GM19372 (cell line): ENCODE measurements around the gene THTPA.
"Not testable (repeated sequence)": the region's sequence is repeated elsewhere in the genome, so short reads cannot be mapped to it uniquely, and the experiment has no call there.

Experiments used
- ATAC-seq: cut with Tn5 transposase; IDR thresholded peaks from one replicate; pipeline ENCODE4 v1.9.1; 2021; ENCODE audit warnings: mild to moderate bottlenecking, low read depth, moderate library complexity; ENCODE audit not compliant: unreplicated experiment

THTPA gene

GRCh38 chr14:23532658-23533057, 23.4 kb upstream of the THTPA start:
- ATAC-seq = no peak

DNA sequence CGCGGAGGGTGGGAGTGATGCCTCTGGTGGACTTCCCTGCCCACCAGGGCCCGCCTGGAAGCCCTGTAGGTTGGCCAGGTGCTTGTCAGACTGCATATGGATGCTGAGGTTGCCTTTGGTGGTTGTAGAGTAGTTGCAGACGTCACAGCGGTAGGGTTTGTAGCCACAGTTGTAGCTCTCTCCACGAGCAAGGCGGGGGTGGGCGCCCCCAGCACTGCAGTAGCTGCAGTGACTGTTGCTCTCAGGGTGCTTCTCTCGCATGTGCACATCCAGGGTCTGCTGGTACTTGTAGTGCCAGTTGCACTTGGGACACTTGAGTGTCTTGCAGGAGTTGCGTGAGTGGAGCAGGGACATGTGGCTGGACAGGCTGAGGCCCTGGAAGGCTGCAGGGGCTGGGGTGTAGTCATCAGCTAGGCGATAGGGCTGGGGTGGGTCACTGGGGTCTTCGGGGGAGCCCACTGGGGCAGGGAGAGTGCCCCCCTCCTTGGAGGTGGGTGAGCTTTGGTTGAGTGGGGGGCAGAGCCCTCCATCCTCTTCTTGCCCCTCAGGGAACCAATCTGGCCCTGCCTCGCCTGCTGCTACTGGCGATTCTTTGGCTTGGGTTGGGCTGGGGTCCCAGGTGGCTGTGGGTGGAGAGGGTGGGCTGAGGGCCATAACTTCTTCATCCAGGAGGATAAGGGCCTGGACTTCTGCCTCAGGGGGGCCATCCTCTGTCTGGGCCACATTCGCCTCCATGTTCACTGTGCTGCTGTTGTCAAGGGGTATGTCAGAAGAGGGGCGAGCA, 22.2 kb upstream of the THTPA start:
- ATAC-seq = no peak

DNA sequence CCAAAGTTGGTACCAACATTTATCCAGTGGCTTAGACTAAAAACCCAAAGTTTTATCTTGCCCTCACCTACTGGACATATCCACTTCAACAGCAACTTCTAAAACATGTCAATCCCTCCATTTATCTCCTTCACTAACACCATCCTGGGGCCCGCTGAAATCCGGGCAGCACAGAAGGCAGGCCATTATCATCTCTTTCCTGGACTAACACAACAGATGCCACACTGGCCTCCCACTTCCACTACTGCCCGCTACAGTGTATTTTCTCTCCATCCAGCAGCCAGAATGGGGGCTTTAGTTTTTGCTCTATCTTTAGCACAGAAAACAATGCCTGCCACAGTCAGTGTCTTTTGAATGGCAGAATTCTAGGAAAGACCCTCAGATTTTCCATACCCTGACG, 20.1 kb upstream of the THTPA start:
- no peak for ATAC-seq

DNA sequence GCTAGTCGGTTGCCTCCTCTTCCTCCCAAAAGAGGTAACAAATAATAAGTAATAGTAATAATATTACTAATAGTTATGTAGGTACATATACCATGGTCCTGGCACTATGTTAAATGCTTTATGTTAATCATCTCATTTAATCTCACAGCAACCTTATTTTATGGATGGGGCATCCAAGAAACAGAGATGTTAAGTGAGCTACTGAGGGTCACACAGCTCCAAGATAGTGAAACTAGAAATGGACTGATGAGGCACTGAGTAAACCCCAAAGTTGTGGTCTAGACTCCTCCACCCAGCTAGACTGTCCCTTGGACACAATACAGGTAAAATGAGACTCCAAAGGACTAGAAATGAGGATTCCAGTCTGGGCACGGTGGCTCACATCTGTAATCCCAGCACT, 19.6 kb upstream of the THTPA start:
- ATAC-seq = no peak

GRCh38 chr14:23536906-23537305, 19.2 kb upstream of the THTPA start:
- ATAC-seq = not testable (repeated sequence)

GRCh38 chr14:23537351-23538049, 18.6 kb upstream of the THTPA start:
- ATAC-seq = no peak

GRCh38 chr14:23538050-23538718, 17.9 kb upstream of the THTPA start:
- ATAC-seq = no peak

GRCh38 chr14:23538785-23539184, 17.3 kb upstream of the THTPA start:
- ATAC-seq = no peak

DNA sequence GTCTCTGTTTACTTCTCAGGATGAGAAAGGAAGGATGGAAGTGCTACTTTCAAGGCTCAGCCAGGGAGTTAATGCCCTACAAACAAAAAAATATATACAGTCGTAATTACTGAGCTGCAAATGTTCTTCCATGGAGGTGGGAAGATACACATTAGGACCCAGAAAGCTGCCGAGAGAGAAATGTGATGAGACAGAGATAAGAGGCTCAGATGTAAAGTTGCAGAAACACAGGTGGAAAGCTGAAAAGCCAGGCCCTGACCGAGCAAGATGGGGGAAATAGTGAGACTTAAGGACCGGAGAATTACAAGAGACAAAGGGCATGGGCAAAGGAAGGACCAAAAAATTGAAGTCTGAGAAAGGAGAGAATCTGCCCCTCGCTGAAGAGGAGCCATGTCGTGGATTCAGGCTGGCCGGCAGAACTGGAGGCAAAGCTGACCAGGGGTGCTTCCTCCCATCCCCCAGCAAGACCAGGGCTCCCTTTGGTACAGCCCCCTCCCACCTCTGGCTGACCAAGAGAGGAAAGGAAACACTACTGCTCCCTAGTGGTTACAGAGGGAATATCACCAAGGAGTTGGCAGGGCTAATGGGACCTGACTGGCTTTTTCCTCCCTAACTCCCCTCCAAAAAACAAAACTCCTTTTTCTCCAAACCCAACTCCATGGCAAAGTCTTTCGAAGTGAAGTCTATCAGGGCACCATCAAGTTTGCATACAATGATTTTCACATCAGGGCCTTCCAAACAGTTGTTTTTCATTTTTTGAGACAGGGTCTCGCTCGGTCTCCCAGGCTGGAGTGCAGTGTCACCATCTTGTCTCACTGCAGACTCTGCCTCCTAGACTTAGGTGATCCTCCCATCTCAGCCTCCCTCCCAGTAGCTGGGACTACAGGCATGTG, 16.6 kb upstream of the THTPA start:
- no peak for ATAC-seq

DNA sequence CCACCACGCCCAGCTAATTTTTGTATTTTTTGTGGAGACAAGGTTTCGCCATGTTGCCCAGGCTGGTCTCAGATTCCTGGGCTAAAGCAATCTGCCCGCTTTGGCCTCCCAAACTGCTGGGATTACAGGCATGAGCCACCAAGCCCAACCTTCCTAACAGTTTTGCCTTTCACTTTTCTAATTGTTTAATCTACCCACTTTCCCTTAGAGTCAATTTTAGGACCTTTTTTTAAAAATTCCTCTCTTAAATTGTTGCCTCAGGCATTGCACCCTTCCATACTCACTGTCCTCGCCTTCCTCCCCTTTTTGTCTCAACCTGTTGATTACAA, 16.0 kb upstream of the THTPA start:
- ATAC-seq = no peak

GRCh38 chr14:23542261-23542660, 13.8 kb upstream of the THTPA start:
- ATAC-seq = no peak

DNA sequence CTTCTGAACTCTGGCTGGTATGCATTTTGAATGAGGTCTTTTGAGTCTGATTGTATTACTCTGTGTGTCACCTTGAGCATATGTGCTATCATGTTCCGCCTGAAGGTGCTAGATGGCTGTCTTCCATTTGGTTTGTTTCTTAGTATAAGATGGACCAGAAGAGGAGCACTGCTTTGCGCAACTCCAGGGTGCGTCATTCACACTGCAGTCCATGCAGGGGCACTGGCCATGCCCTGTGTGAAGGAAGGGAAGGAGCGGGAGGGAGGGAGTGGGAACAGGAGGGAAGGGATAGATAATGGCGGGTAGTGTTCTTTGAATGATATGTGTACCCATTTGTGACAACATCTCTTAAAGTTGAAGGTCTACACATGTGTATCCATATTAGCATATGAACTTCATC, 12.7 kb upstream of the THTPA start:
- ATAC-seq = no peak

GRCh38 chr14:23544511-23545447, 11.3 kb upstream of the THTPA start:
- ATAC-seq = no peak

DNA sequence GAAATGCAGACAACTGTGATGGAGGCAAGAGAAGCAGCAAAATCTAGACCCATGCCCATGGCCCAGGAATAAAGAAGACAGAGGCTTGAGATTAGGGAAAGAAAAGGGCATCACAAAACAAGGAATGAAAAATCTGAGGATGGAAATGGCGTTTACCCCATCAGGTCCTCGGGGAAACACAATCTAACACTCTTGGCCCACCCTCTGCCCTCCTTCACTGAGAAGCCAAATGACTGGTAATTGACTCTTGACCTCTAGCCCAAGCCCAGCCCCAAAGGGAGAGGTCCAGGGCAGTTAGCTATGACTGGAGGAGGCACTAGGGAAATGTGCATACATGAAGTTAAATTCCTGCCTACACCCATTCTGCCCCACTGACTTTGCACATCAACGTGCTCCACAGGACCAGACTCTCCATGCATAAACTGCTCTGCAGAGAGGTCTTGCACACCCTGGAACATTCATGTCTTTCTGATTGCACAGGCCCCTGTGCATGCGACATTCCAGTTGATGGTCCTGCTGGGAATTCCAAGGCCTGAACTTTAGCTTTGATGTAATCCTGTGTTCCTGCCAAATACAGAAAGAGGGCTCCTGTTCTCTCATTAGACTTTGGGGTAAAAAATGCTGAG, 10.2 kb upstream of the THTPA start:
- ATAC-seq = no peak

- no peak for ATAC-seq
Observed at GRCh38 chr14:23546450-23547035, 9.5 kb upstream of the THTPA start.

DNA sequence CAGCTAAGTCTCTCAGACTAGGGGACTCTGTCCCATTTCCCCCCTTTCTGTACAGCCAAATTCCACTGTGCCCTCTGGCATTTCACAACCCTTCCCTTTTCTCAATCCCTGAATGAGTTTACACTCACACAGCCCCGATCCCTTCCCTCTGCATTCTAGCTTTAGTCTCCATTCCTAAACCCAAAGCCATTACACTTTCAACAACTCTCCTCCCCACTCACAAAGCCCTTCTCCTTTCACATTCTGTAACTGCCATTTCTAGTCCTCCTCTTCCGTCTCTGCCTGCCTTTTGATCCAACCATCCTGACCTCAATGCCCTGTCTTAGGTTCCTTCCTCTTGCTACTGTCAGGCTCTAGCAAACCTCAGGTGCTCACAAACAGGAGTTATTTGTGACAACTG, 8.1 kb upstream of the THTPA start:
- no peak for ATAC-seq

DNA sequence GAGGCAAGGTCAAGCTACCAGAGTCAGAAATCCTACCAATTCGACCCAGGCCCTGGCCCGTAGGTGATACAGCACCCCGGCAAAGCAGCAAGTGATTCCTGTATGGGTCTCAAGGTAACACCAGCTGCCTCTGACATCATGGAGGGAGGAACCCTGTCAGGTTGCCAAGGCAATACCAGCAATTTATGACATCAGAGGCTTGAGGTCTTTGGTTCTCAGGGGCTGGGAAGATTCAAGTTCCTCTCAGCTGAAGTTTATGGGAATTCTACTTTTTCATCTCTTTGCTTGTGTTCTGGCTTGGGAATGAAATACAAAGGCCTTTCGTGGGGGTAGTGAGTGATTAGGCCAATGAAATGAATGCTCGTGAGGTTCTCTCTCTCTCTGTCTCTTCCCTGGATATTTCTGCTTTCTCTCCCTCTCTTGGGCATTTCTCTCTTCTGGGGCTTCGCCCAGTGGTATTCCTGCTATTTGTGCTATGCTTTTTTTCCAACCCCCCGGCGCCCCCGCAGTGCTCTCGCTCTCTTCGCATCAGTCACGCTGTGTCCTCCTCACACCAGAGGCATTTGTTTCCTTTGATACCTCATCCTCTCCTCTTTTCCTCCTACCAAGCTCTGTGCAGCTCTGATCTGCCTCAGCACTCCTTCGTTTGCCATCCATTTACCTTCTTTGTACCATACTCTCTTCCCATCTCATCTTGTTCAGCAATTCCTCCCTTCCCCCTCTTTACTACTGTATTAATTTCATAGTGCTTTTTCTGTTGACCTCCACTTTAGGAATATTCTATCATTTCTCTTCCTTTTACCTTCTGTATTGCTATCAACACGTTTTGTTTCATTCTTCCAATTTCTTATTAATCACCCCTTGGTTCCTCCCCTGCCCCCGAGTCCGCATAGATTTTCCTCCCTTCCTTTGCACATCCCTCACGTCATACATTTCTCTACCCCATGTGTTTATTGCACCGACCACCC, 7.4 kb upstream of the THTPA start:
- ATAC-seq = no peak
